HG03520 (cell line): Measurements from ENCODE around the gene MYLK.
"Not testable (repeated sequence)": the region's sequence is repeated elsewhere in the genome, so short reads cannot be mapped to it uniquely, and the experiment has no call there.

Experiments
- ATAC-seq: cut with Tn5 transposase; IDR thresholded peaks from one replicate; pipeline ENCODE4 v1.9.1; 2021; ENCODE audit warnings: mild to moderate bottlenecking, moderate library complexity; ENCODE audit not compliant: unreplicated experiment

MYLK gene

DNA sequence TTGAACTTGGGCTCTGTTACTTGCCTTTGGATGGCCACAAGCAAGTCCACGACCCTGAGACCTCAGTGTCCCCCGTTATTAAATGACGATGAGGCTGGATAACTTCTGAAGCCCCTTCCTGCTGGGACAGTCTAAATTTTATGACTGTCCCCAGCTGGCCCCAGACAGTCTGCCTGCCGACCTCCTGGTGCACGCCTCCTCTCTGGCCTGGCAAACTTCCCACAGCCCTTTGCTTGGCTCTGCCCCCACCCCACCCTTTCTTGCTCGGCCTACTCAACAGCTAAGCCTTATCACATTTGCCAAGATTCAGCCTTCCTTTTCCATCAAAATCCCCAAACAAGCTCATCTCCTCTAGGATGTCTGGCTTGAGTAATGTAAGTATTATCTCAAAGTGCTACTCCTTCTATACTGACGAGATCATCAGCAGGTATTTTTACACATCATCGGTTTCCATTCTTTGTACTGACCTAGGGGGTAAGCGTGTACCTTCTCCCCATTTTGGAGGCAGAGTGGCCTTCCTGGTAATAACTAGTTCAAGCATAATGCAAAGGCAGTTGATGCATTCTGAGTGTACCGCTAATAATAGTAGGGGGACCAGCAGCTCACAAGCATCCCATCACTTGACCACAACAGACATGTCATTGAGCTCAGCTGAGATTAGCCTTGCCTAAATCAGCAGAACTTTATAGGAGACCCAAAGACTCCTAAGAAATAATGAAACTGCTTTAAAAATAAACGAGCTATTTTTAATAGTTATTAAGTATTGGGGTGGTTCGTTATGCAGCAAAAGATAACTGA lies 178.4 kb downstream of the MYLK start:
- no peak for ATAC-seq

GRCh38 chr3:123703663-123704062 lies 180.5 kb downstream of the MYLK start:
- ATAC-seq = not testable (repeated sequence)

- ATAC-seq = no peak
These were observed 181.4 kb downstream of the MYLK start for GRCh38 chr3:123702720-123703119.

DNA sequence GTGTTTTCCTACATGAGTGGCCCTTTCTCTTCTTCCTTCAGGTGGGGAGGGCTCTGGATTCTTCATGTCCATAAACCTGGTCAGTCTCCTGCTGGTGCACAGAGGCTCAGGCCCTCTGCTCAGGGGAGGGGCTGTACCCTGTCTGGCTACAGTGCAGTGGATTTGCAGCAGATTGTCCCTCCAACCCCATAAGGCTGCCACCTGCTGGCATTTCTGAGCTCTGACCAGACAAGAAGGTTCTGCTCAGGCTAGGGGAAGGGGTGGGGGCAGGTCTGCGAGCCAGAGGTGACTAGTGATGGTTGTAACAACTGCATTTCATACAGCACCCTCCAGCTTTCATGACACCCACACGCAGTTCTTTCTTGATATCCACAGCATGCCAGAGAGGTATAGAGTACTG lies 182.1 kb downstream of the MYLK start:
- not testable (repeated sequence) for ATAC-seq

DNA sequence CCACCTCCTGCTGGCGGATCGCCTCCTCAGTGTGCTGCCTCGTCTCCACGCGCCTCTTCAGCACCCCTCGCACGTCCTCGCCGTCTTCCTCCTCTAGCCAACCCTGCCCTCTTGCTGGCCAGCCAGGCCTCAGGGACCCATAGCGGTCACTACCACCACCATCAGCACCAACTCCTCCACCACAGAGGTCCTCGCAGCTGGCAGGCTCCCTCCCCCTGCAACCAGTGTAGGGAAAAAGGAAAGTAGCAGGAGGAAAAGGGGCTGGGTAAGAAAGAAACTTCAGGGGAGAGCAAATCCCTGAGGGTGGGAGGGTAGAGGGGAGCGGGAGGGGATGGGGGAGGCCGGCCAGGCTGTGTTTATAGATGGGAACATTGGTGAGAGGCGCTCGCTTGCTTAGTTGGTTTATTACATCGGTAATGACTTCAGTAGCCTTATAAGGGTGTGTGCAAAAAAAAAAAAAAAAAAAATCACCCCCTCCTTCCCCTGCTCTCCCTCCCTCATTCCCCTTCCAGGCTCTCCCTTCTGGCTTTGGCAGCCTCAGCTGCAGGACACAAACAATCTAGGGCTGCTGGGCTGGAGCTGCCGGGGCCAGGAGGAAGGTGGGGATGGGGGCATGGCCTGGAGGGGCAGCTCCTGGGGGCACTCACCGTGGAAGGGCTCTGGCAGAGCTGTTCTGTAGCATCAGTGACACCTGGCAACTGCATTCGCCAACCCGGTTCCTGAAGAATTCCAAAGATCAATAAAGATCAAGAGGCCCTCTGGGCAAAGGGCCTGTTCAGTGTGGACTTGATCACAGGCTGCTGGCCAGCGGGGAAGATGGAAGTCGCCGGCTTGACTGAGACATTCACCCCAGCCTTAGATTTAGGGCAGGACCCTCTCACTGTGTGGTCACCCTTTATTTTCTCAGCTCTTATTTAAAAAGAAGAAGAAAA lies 183.1 kb downstream of the MYLK start:
- no peak for ATAC-seq

GRCh38 chr3:123698813-123699212 lies 185.3 kb downstream of the MYLK start:
- ATAC-seq = no peak

DNA sequence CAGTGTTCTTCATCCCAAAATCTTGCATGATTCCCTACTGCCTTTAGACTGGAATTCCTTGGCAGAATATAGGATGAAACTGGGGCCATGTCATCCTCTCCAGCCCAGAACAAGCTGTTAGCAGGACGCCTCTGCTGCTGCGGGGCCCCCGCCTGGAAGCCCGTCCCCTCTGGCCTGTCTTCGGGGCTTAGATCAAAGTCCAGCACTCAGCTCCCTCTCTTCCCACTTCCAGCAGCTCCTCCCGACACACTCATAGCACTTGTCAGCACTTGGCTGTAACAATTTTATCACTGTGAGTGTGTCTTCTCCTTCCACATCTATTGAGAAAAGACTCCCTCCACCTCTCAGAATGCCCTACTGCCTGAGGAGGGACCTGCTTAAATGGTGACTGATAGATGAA lies 187.3 kb downstream of the MYLK start:
- ATAC-seq = no peak

GRCh38 chr3:123695731-123696640 lies 188.1 kb downstream of the MYLK start:
- ATAC-seq = no peak

GRCh38 chr3:123695152-123695551 lies 189.0 kb downstream of the MYLK start:
- ATAC-seq = no peak

GRCh38 chr3:123694366-123695087 lies 189.6 kb downstream of the MYLK start:
- ATAC-seq = no peak

- no peak for ATAC-seq
These were observed 190.4 kb downstream of the MYLK start for GRCh38 chr3:123693584-123694190.

GRCh38 chr3:123692671-123693070 lies 191.5 kb downstream of the MYLK start:
- no peak for ATAC-seq

DNA sequence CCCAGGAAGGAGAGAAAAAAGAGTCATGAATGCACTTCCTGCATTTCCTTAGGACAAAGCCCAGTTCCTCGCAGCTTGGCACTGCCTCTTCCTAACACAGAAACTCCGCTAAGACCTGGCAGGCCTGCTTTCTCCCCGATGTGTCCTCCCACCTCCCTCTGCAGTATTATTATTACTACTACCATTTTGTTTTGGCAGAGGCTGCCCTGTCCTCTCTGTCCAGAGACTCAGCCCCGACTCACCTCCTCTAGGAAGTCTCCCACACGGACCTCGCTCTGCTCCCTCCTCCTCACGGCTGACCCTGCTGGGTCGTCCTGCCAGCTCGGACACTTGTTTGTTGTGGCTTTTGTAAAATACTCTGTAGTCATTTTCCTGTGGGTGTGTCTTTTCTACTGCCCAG lies 192.1 kb downstream of the MYLK start:
- ATAC-seq = no peak

GRCh38 chr3:123689831-123690230 lies 194.3 kb downstream of the MYLK start:
- ATAC-seq = no peak

GRCh38 chr3:123688241-123688747 lies 195.8 kb downstream of the MYLK start:
- ATAC-seq = no peak

- no peak for ATAC-seq
These were observed 196.8 kb downstream of the MYLK start for GRCh38 chr3:123687286-123687685.

GRCh38 chr3:123686251-123686650 lies 197.9 kb downstream of the MYLK start:
- ATAC-seq = no peak

DNA sequence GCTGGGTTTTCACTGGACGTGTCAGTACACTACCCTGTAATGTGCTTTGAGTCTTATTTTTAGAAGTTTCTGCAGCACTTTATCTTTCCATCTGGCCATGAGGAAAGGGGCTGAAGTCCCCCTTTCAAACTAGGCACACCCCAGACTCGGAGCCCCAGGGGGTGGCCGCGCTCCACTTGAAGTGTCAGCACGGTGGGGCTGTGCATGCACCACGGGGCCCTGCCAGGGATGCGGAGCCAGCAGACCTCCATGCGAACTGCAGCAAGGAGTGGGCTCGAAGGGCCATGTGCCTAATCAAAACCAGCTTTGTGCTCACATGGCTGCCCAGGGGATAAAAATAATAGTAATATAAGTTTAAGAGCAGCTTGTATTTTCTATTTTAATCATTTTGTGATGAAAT lies 198.4 kb downstream of the MYLK start:
- ATAC-seq = no peak

- ATAC-seq = no peak
These were observed 199.5 kb downstream of the MYLK start for GRCh38 chr3:123684636-123685035.

GRCh38 chr3:123684209-123684608 lies 199.9 kb downstream of the MYLK start:
- ATAC-seq = no peak
